Lower leg skin (tissue), 3 donors: ENCODE data around the gene KLF5.

Experiments
- POLR2A ChIP-seq, 2 donors: fragments of 450-650 bp; IDR thresholded peaks; one replicate each; pipeline ENCODE4 v1.6.1; 2016 to 2017; ENCODE audit warnings: antibody characterized with exemption in 2 of 2, mild to moderate bottlenecking in 1 of 2, moderate library complexity in 1 of 2
- TF ChIP-seq, protein P1 (sequence below), 3 donors: fragments of 450-650 bp; IDR thresholded peaks; one replicate each; pipeline ENCODE4 v1.5.1; 2016; ENCODE audit warnings: antibody characterized with exemption in 3 of 3, mild to moderate bottlenecking in 3 of 3, moderate library complexity in 2 of 3

DNA sequence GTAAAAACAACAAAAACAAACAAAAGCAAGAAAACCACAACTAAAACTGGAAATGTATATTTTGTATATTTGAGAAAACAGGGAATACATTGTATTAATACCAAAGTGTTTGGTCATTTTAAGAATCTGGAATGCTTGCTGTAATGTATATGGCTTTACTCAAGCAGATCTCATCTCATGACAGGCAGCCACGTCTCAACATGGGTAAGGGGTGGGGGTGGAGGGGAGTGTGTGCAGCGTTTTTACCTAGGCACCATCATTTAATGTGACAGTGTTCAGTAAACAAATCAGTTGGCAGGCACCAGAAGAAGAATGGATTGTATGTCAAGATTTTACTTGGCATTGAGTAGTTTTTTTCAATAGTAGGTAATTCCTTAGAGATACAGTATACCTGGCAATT is 17.1 kb downstream of the KLF5 start:
- TF ChIP-seq, protein P1, sequence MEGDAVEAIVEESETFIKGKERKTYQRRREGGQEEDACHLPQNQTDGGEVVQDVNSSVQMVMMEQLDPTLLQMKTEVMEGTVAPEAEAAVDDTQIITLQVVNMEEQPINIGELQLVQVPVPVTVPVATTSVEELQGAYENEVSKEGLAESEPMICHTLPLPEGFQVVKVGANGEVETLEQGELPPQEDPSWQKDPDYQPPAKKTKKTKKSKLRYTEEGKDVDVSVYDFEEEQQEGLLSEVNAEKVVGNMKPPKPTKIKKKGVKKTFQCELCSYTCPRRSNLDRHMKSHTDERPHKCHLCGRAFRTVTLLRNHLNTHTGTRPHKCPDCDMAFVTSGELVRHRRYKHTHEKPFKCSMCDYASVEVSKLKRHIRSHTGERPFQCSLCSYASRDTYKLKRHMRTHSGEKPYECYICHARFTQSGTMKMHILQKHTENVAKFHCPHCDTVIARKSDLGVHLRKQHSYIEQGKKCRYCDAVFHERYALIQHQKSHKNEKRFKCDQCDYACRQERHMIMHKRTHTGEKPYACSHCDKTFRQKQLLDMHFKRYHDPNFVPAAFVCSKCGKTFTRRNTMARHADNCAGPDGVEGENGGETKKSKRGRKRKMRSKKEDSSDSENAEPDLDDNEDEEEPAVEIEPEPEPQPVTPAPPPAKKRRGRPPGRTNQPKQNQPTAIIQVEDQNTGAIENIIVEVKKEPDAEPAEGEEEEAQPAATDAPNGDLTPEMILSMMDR (IDR thresholded peaks at IDR 0.05): no peak
- TF ChIP-seq POLR2A (IDR thresholded peaks at IDR 0.05): no peak
